ENCODE results near the gene HNRNPA0.

The HNRNPA0 gene

DNA sequence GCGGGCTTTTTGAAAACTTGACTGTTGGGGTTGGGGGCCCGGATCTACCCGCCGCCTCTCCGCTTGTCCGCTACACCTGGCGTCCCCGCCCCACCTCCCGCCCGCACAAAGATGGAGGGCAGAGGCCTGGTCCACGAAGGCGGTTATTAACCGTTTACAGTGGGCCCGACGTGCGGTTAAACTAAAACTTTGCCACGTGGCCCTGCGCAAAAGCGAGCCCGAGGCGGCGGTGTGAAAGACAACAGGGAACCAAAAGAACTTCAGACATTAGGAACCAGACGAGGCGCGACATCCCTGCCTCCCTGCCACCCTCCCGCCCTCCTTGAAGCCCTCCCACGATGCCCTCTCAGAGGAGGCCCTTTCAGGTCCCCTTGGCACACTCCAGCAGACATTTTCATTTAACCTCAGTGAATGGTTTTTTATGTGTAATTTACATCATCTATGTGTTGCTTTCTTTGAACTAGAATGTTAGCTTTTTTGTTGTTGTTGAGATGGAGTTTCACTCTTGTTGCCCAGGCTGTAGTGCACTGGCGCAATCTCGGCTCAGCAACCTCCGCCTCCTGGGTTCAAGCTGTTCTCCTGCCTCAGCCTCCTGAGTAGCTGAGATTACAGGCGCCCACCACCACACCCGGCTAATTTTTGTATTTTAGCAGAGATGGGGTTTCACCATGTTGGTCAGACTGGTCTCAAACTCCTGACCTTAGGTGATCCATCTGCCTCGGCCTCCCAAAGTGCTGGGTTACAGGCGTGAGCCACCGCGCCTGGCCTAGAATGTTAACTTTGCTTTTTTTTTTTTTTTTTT lies 999 bp upstream of the HNRNPA0 start:
- peak; percentile 80 to 93 (median 91) for DNase-seq
- Histone ChIP-seq H3K27ac (ENCODE audit: insufficient read depth in 1 of 2, low read depth in 1 of 2, low read length in 2 of 2, poor library complexity in 1 of 2, severe bottlenecking in 2 of 2) (peak overlapping the region; percentile 100), H3K36me3 (ENCODE audit: control insufficient read depth in 4 of 4, insufficient read depth in 4 of 4, low read length in 3 of 4) (peaks cover 0 to 13% (median 2%) of the 10 kb centered on the region in 4 experiments), H3K9me3 (ENCODE audit: control extremely low read depth in 1 of 5, control insufficient read depth in 4 of 5, insufficient read depth in 2 of 5, low read depth in 1 of 5, low read length in 4 of 5) (no peaks in the 10 kb centered on the region), H3K4me1 (ENCODE audit: control extremely low read depth in 1 of 4, control insufficient read depth in 4 of 4, insufficient read depth in 4 of 4, low read length in 3 of 4) (peaks cover 9 to 33% (median 23%) of the 10 kb centered on the region in 4 experiments), H3K27me3 (replicated peaks in 2 of 5; ENCODE audit: control insufficient read depth in 4 of 5, insufficient read depth in 5 of 5, low read length in 4 of 5) (no peaks in the 10 kb centered on the region), H3K4me3 (ENCODE audit: control insufficient read depth in 1 of 7, extremely low read depth in 1 of 7, insufficient read depth in 4 of 7, low read depth in 2 of 7, low read length in 6 of 7) (peak overlapping the region; percentile 85 to 100 (median 99))
- ChIA-PET POLR2A (interaction anchor here (0.6 kb wide), 2 partner anchors 94 to 140 kb away, joined by 3 read pairs; no protein-coding TSS in a partner anchor), CTCF (interaction anchor here (0.8 to 2.5 kb wide), 3 partner anchors 10 to 264 kb away, joined by 3 to 14 read pairs (median 6); no protein-coding TSS in a partner anchor)
- 23% methylated on average over 22 of the region's 36 CpGs for WGBS (ENCODE audit: insufficient coverage)

DNA sequence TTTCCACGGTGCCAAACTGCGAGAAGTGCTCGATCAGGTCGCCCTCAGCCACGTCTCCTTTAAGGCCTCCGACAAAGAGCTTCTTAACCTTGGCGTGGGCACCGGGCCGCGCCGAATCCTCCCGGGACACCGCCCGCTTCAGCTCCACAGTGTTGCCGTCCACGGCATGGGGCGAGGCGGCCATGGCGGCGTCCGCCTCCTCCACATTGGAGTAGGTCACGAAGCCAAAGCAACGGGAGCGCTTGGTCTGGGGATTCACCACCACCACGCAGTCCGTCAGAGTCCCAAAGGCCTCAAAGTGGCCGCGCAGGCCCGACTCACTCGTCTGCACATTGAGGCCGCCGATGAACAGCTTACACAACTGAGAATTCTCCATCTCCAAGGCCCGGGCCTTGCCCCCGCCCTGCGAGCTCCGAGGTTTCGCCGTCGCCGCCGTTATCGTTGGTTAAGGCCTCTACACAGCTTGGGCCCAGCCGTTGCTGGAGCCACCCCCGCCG lies 424 bp downstream of the HNRNPA0 start:
- CTCF ChIA-PET = interaction anchor here (0.8 to 2.5 kb wide), 10 partner anchors 12 to 380 kb away, joined by 3 to 14 read pairs (median 3); no protein-coding TSS in a partner anchor
- POLR2A ChIA-PET = interaction anchor here (0.6 to 0.7 kb wide), 2 partner anchors 18 to 355 kb away, joined by 3 to 5 read pairs; partner anchors contain the start of gene KLHL3
- Histone ChIP-seq H3K9me3 (ENCODE audit: control extremely low read depth in 1 of 5, control insufficient read depth in 4 of 5, insufficient read depth in 2 of 5, low read depth in 1 of 5, low read length in 4 of 5) (no peaks in the 10 kb centered on the region), H3K4me1 (ENCODE audit: control extremely low read depth in 1 of 4, control insufficient read depth in 4 of 4, insufficient read depth in 4 of 4, low read length in 3 of 4) (peaks cover 9 to 33% (median 23%) of the 10 kb centered on the region in 4 experiments), H3K4me3 (ENCODE audit: control insufficient read depth in 1 of 7, extremely low read depth in 1 of 7, insufficient read depth in 4 of 7, low read depth in 2 of 7, low read length in 6 of 7) (peak overlapping the region; percentile 85 to 100 (median 99)), H3K27me3 (replicated peaks in 2 of 5; ENCODE audit: control insufficient read depth in 4 of 5, insufficient read depth in 5 of 5, low read length in 4 of 5) (no peaks in the 10 kb centered on the region), H3K27ac (ENCODE audit: insufficient read depth in 1 of 2, low read depth in 1 of 2, low read length in 2 of 2, poor library complexity in 1 of 2, severe bottlenecking in 2 of 2) (peak overlapping the region; percentile 100), H3K36me3 (ENCODE audit: control insufficient read depth in 4 of 4, insufficient read depth in 4 of 4, low read length in 3 of 4) (peaks cover 0 to 16% (median 2%) of the 10 kb centered on the region in 4 experiments)
- no peak for DNase-seq
- 0% methylated on average over 39 of the region's 45 CpGs for WGBS (ENCODE audit: insufficient coverage)

DNA sequence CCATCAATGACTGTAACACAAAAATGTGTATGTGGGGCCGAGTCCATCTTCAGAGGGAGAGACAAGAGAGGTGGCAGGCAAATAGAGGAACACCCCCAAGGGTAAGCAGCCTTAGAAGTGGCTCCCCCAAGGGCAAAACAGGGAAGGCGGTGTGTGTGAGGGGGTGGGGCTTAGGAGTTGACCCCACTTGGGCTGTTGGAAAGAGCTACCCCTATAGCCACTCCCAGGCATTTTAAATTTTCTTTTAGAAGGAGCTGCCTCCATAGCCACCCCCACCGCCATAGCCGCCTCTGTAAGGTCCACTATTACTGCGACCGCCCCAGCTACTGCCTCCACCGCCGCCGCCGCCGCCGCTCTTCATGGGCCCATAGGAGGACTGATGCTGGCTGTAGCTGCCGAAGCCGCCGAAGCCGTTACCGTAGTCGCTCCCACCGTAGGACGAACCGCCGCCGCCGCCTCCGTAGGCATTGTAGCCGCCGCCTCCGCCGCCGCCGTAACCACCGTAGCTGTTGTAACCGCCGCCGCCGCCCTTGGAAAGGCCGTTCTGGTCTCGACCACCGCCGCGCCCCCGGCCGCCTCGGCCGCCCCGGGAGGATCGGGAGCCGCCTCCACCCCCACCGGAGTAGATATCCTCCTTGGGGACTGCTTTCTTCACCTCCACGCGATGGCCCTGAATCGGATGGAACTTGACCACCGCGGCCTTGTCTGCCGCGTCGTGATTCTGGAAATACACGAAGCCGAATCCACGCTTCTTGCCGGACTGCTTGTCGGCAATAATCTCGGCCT lies 1.1 kb downstream of the HNRNPA0 start:
- Histone ChIP-seq H3K27ac (ENCODE audit: insufficient read depth in 1 of 2, low read depth in 1 of 2, low read length in 2 of 2, poor library complexity in 1 of 2, severe bottlenecking in 2 of 2) (peak overlapping the region; percentile 100), H3K9me3 (ENCODE audit: control extremely low read depth in 1 of 5, control insufficient read depth in 4 of 5, insufficient read depth in 2 of 5, low read depth in 1 of 5, low read length in 4 of 5) (no peaks in the 10 kb centered on the region), H3K27me3 (replicated peaks in 2 of 5; ENCODE audit: control insufficient read depth in 4 of 5, insufficient read depth in 5 of 5, low read length in 4 of 5) (no peaks in the 10 kb centered on the region), H3K4me1 (ENCODE audit: control extremely low read depth in 1 of 4, control insufficient read depth in 4 of 4, insufficient read depth in 4 of 4, low read length in 3 of 4) (peaks cover 9 to 33% (median 23%) of the 10 kb centered on the region in 4 experiments), H3K36me3 (ENCODE audit: control insufficient read depth in 4 of 4, insufficient read depth in 4 of 4, low read length in 3 of 4) (peaks cover 0 to 16% (median 2%) of the 10 kb centered on the region in 4 experiments), H3K4me3 (ENCODE audit: control insufficient read depth in 1 of 7, extremely low read depth in 1 of 7, insufficient read depth in 4 of 7, low read depth in 2 of 7, low read length in 6 of 7) (peak overlapping the region; percentile 85 to 100 (median 99))
- 0% methylated on average over 52 of the region's 63 CpGs for WGBS (ENCODE audit: insufficient coverage)
- ChIA-PET CTCF (interaction anchor here (0.7 to 2.5 kb wide), 11 partner anchors 11 to 380 kb away, joined by 3 to 14 read pairs (median 3); no protein-coding TSS in a partner anchor), POLR2A (interaction anchor here (0.6 to 1.0 kb wide), 3 partner anchors 10 to 355 kb away, joined by 3 to 5 read pairs (median 3); partner anchors contain the start of gene KLHL3)
- DNase-seq = peak in 2 of 3 donors; percentile 33 to 51

DNA sequence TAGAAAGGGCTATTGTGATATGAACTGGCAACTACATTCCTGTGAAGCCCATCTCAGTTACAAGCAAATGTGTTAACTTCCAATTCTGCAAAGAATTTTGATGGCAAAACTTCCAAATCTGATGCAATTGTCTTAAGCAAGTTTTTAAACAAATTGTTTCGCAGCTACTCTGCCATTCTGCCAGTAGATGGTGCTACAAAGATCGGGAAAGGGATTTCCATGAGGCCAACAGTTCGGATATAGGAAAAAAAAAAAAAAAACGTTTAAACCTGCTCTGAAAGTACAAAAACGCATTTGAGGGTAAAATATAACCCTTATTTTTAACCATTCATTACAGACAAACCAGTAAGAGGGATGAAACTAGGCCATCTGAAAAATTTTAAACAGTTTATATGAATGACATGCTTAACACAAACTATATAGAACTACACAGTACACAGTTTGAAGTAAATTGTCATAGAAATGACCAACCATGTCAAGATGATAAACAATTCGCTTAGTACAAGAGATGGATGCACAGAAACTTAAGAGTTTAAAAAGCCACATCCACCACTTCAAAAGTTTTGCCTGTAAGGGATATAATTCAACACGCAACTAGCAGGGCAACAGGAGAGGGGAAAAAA lies 2.2 kb downstream of the HNRNPA0 start:
- ChIA-PET CTCF (interaction anchor here (0.7 to 1.8 kb wide), 14 partner anchors 8 to 1954 kb away, joined by 3 to 19 read pairs (median 4); partner anchors contain the start of gene KLHL3), POLR2A (interaction anchor here (0.6 kb wide), 1 partner anchor 92 kb away, joined by 3 read pairs; no protein-coding TSS in a partner anchor)
- Histone ChIP-seq H3K27ac (ENCODE audit: insufficient read depth in 1 of 2, low read depth in 1 of 2, low read length in 2 of 2, poor library complexity in 1 of 2, severe bottlenecking in 2 of 2) (peak overlapping the region; percentile 43 to 100), H3K4me1 (ENCODE audit: control extremely low read depth in 1 of 4, control insufficient read depth in 4 of 4, insufficient read depth in 4 of 4, low read length in 3 of 4) (peaks cover 9 to 33% (median 23%) of the 10 kb centered on the region in 4 experiments), H3K27me3 (replicated peaks in 2 of 5; ENCODE audit: control insufficient read depth in 4 of 5, insufficient read depth in 5 of 5, low read length in 4 of 5) (no peaks in the 10 kb centered on the region), H3K36me3 (ENCODE audit: control insufficient read depth in 4 of 4, insufficient read depth in 4 of 4, low read length in 3 of 4) (peaks cover 0 to 16% (median 2%) of the 10 kb centered on the region in 4 experiments), H3K9me3 (ENCODE audit: control extremely low read depth in 1 of 5, control insufficient read depth in 4 of 5, insufficient read depth in 2 of 5, low read depth in 1 of 5, low read length in 4 of 5) (no peaks in the 10 kb centered on the region), H3K4me3 (ENCODE audit: control insufficient read depth in 1 of 7, extremely low read depth in 1 of 7, insufficient read depth in 4 of 7, low read depth in 2 of 7, low read length in 6 of 7) (peak overlapping the region in 6 of 7 experiments; percentile 87 to 100 (median 99))
- DNase-seq = peak; percentile 48 to 62 (median 49)
- 0% methylated on average over 2 of the region's 7 CpGs for WGBS (ENCODE audit: insufficient coverage)

DNA sequence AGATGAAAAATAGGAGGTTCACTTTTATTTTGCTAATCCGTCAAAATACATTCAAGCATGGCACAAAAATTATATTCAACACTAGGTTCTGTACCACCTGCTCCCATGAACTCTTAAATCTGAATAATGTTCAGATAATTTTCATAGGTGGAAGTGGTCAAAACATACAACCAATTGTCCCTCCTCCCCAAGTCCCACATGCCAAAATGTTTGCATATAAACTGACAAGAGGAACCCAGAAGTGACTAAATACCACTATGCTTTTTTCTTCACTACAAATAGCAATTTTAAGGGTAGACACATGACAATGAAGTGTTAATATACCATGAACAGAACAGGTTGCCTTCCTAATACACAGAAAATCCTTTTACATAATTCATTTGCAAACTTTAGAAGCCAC lies 3.7 kb downstream of the HNRNPA0 start:
- ChIA-PET CTCF (interaction anchor here (1.4 to 12.6 kb wide), 5 partner anchors 9 to 90 kb away, joined by 4 to 338 read pairs (median 13); no protein-coding TSS in a partner anchor), POLR2A (no interaction called here)
- H3K36me3 ChIP-seq (ENCODE audit: control insufficient read depth in 4 of 4, insufficient read depth in 4 of 4, low read length in 3 of 4) = peaks cover 0 to 16% (median 2%) of the 10 kb centered on the region in 4 experiments
- no peak for DNase-seq
- H3K4me1 ChIP-seq (ENCODE audit: control extremely low read depth in 1 of 4, control insufficient read depth in 4 of 4, insufficient read depth in 4 of 4, low read length in 3 of 4) = peaks cover 9 to 33% (median 23%) of the 10 kb centered on the region in 4 experiments
- no peaks in the 10 kb centered on the region for H3K9me3 ChIP-seq (ENCODE audit: control extremely low read depth in 1 of 5, control insufficient read depth in 4 of 5, insufficient read depth in 2 of 5, low read depth in 1 of 5, low read length in 4 of 5)
- no peaks in the 10 kb centered on the region for H3K27me3 ChIP-seq (replicated peaks in 2 of 5; ENCODE audit: control insufficient read depth in 4 of 5, insufficient read depth in 5 of 5, low read length in 4 of 5)
- peak overlapping the region in 1 of 7 experiments; percentile 5 for H3K4me3 ChIP-seq (ENCODE audit: control insufficient read depth in 1 of 7, extremely low read depth in 1 of 7, insufficient read depth in 4 of 7, low read depth in 2 of 7, low read length in 6 of 7)
- H3K27ac ChIP-seq (ENCODE audit: insufficient read depth in 1 of 2, low read depth in 1 of 2, low read length in 2 of 2, poor library complexity in 1 of 2, severe bottlenecking in 2 of 2) = no peak overlapping the region
- no CpG with 5 or more reads among the region's 1 CpG for WGBS (ENCODE audit: insufficient coverage)

DNA sequence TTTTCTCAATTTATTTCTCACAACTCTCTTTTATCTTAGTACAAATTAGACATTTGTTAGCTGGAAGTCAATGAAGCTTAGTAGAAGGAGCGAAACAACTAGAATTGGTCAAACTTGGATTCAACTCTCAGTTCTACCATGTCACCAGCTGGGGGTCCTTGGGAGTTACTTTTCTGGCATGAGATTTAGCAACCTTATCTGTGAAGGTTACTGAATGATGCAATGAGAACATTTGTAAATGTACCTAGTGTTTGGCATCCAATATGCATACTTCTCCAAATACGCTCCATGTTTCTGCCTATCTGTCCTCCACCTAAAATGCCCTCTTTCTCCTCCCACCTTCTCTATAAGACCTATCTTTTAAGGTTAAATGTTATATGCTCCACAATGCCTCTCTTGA lies 6.3 kb downstream of the HNRNPA0 start:
- H3K36me3 ChIP-seq (ENCODE audit: control insufficient read depth in 4 of 4, insufficient read depth in 4 of 4, low read length in 3 of 4) = peaks cover 0 to 15% (median 2%) of the 10 kb centered on the region in 4 experiments
- WGBS (ENCODE audit: insufficient coverage) = 100% methylated on average over 2 of the region's 2 CpGs
- ChIA-PET POLR2A (interaction anchor here (0.5 kb wide), 1 partner anchor 108 kb away, joined by 3 read pairs; no protein-coding TSS in a partner anchor), CTCF (interaction anchor here (0.8 to 12.6 kb wide), 5 partner anchors 8 to 119 kb away, joined by 3 to 338 read pairs (median 7); no protein-coding TSS in a partner anchor)
- H3K27me3 ChIP-seq (replicated peaks in 2 of 5; ENCODE audit: control insufficient read depth in 4 of 5, insufficient read depth in 5 of 5, low read length in 4 of 5) = no peaks in the 10 kb centered on the region
- no peak overlapping the region for H3K4me3 ChIP-seq (ENCODE audit: control insufficient read depth in 1 of 7, extremely low read depth in 1 of 7, insufficient read depth in 4 of 7, low read depth in 2 of 7, low read length in 6 of 7)
- H3K9me3 ChIP-seq (ENCODE audit: control extremely low read depth in 1 of 5, control insufficient read depth in 4 of 5, insufficient read depth in 2 of 5, low read depth in 1 of 5, low read length in 4 of 5) = no peaks in the 10 kb centered on the region
- no peak for DNase-seq
- H3K4me1 ChIP-seq (ENCODE audit: control extremely low read depth in 1 of 4, control insufficient read depth in 4 of 4, insufficient read depth in 4 of 4, low read length in 3 of 4) = peaks cover 9 to 26% (median 20%) of the 10 kb centered on the region in 4 experiments
- no peak overlapping the region for H3K27ac ChIP-seq (ENCODE audit: insufficient read depth in 1 of 2, low read depth in 1 of 2, low read length in 2 of 2, poor library complexity in 1 of 2, severe bottlenecking in 2 of 2)
